Stomach (tissue), 4 donors: ENCODE measurements around the gene CAB39.

Experiments used
- EP300 ChIP-seq: sonication (generic); formaldehyde crosslinking; IDR thresholded peaks from one replicate; pipeline ENCODE4 v1.6.1; 2017; ENCODE audit warnings: antibody characterized with exemption
- POLR2A ChIP-seq, 4 donors: fragments of 450-650 bp; IDR thresholded peaks; one replicate each; pipeline ENCODE4 v1.6.1; 2016; ENCODE audit warnings: antibody characterized with exemption in 4 of 4, control low read depth in 2 of 4, mild to moderate bottlenecking in 1 of 4, moderate library complexity in 1 of 4
- POLR2AphosphoS5 ChIP-seq, 3 donors: sonication (generic); formaldehyde crosslinking; IDR thresholded peaks; one replicate each; pipeline ENCODE4 v1.6.1; 2016; ENCODE audit warnings: antibody characterized with exemption in 3 of 3
- TF ChIP-seq, protein P1 (sequence below), 7 experiments: fragments of 450-650 bp in 4 of 7; fragments of 200-600 bp in 3 of 7; sonication (generic) in 3 of 7; IDR thresholded peaks; one replicate each; pipeline ENCODE4 v1.5.1; 2016 to 2019; ENCODE audit warnings: antibody characterized with exemption in 7 of 7, control low read depth in 2 of 7, mild to moderate bottlenecking in 1 of 7

DNA sequence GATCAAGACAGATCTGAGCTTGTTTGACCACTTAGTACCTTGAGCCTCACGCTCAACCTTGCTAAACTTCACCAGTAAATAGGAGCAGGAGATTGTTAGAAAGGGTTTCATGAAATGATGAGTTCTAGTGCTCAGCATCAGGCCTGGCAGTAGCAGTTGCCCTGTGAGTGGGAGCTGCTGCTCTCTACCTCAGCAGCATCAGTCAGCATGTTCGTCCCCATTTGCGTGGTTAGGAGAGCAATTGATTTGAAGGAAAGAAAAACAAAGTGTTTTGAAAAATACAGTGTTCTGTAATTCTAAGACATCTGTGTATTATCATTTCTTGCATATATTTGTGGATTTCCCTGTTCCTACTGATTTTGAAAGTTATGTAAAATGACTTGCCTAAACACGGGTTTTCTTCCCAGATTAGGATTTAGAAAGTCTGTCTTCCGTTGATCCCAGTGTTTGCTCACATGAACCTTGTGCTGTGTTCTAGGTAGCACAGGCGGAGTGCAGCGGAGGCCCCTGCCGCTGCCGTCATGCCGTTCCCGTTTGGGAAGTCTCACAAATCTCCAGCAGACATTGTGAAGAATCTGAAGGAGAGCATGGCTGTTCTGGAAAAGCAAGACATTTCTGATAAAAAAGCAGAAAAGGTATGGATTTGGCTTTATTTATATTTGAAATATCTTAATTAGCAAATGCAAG is 47.0 kb downstream of the CAB39 start:
- TF ChIP-seq, protein P1, sequence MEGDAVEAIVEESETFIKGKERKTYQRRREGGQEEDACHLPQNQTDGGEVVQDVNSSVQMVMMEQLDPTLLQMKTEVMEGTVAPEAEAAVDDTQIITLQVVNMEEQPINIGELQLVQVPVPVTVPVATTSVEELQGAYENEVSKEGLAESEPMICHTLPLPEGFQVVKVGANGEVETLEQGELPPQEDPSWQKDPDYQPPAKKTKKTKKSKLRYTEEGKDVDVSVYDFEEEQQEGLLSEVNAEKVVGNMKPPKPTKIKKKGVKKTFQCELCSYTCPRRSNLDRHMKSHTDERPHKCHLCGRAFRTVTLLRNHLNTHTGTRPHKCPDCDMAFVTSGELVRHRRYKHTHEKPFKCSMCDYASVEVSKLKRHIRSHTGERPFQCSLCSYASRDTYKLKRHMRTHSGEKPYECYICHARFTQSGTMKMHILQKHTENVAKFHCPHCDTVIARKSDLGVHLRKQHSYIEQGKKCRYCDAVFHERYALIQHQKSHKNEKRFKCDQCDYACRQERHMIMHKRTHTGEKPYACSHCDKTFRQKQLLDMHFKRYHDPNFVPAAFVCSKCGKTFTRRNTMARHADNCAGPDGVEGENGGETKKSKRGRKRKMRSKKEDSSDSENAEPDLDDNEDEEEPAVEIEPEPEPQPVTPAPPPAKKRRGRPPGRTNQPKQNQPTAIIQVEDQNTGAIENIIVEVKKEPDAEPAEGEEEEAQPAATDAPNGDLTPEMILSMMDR (IDR thresholded peaks at IDR 0.05) = no peak
- TF ChIP-seq POLR2AphosphoS5 (IDR thresholded peaks at IDR 0.05) (no peak), POLR2A (IDR thresholded peaks at IDR 0.05) (no peak), EP300 (no peak)
